HepG2 (cell line): ENCODE results near the gene CD24. TPM values are rescaled to one million over a fixed set of nuclear protein-coding genes. Genes with fewer than 3 reads are reported as not detected.

Source experiments
- ATAC-seq: fragments of 200-7000 bp; cut with Tn5 transposase; 3 replicates; pipeline ENCODE4 v1.9.1; 2020; ENCODE audit warnings: mild to moderate bottlenecking, moderate library complexity
- BruUV-seq: library from RNA; stranded (reverse); fragments of 400-500 nt; replicated peaks from 2 replicates; lab custom pipeline; 2021; lab: Mats Ljungman, UMichigan
- CTCF ChIA-PET: fragments of 300-600 bp; formaldehyde crosslinking; extraction: SDS; loops from one replicate; lab custom pipeline; 2021; ENCODE audit warnings: low total read pairs, inconsistent platforms, low intra/inter-chr PET ratio; lab: Yijun Ruan, JAX
- POLR2A ChIA-PET: fragments of 350-600 bp; sonication (Branson Sonifier 250); formaldehyde crosslinking; loops from one replicate; lab custom pipeline; 2020; ENCODE audit warnings: antibody characterized with exemption, inconsistent platforms; lab: Yijun Ruan, JAX
- DNase-seq: peaks from one replicate; pipeline ENCODE4 v3.0.0-alpha.2; 2015; ENCODE audit warnings: low spot score
- FAIRE-seq: peaks from 3 replicates; lab custom pipeline; 2011; peaks lifted over from hg19 to GRCh38; lab: Jason Lieb, UNC
- H2AFZ ChIP-seq: one replicate; pipeline ENCODE4 v1.6.1; 2011; ENCODE audit warnings: low read length, inconsistent platforms
- H3K27ac ChIP-seq: fragments of 300-600 bp; 3 replicates; pipeline ENCODE4 v1.8.0; 2011; ENCODE audit warnings: mixed run types, mild to moderate bottlenecking, mixed read lengths, low read length, inconsistent platforms; ENCODE audit not compliant: insufficient read depth; ENCODE audit errors: extremely low read length
- H3K27me3 ChIP-seq, 2 experiments: fragments of 200-600 bp in 1 of 2; 2 replicates in 1 of 2; 3 replicates in 1 of 2; pipeline versions ENCODE4 v1.6.0 to v1.8.0; 2011; ENCODE audit warnings: low read length in 2 of 2, mild to moderate bottlenecking in 2 of 2, moderate library complexity in 2 of 2, inconsistent platforms in 1 of 2; ENCODE audit not compliant: insufficient read depth in 2 of 2, control insufficient read depth in 1 of 2
- H3K36me3 ChIP-seq, 2 experiments: fragments of 200-600 bp in 1 of 2; replicated peaks in 1 of 2; 2 replicates in 1 of 2; 3 replicates in 1 of 2; pipeline versions ENCODE4 v1.5.1 to v1.8.0; 2011; ENCODE audit warnings: low read length in 2 of 2, inconsistent platforms in 1 of 2; ENCODE audit not compliant: insufficient read depth in 2 of 2, control insufficient read depth in 1 of 2
- H3K4me1 ChIP-seq: 2 replicates; pipeline ENCODE4 v1.5.1; 2012; ENCODE audit warnings: low read length, inconsistent platforms; ENCODE audit not compliant: insufficient read depth
- H3K4me2 ChIP-seq: 2 replicates; pipeline ENCODE4 v1.6.0; 2011; ENCODE audit warnings: low read depth, low read length, inconsistent platforms
- H3K4me3 ChIP-seq, 3 experiments: fragments of 200-600 bp in 1 of 3; sonication (generic), shearing (Covaris generic) in 1 of 3; replicated peaks in 1 of 3; 2 replicates each; pipeline ENCODE4 v1.5.1; 2011 to 2016; ENCODE audit warnings: low read length in 3 of 3, inconsistent platforms in 2 of 3, low read depth in 2 of 3, mild to moderate bottlenecking in 2 of 3, control low read depth in 1 of 3, mixed read lengths in 1 of 3; ENCODE audit not compliant: insufficient read depth in 1 of 3
- H3K79me2 ChIP-seq: one replicate; pipeline ENCODE4 v1.6.1; 2011; ENCODE audit warnings: low read length, inconsistent platforms; ENCODE audit not compliant: insufficient read depth
- H3K9ac ChIP-seq: 2 replicates; pipeline ENCODE4 v1.6.0; 2011; ENCODE audit warnings: mild to moderate bottlenecking, low read depth, low read length, inconsistent platforms; ENCODE audit not compliant: insufficient read depth
- H3K9me3 ChIP-seq: 2 replicates; pipeline ENCODE4 v1.5.1; 2012; ENCODE audit warnings: mild to moderate bottlenecking, low read length
- H4K20me1 ChIP-seq: 2 replicates; pipeline ENCODE4 v1.6.0; 2011; ENCODE audit warnings: inconsistent platforms, mild to moderate bottlenecking, low read length, moderate library complexity; ENCODE audit not compliant: insufficient read depth
- BORCS8-MEF2B ChIP-seq: sonication (generic); formaldehyde crosslinking; IDR thresholded peaks from 2 replicates; pipeline ENCODE4 v1.8.0; 2022; ENCODE audit warnings: mild to moderate bottlenecking, missing genetic modification reagents
- CHD4 ChIP-seq: fragments of 200-600 bp; sonication (generic); IDR thresholded peaks from 2 replicates; pipeline ENCODE4 v1.7.0; 2017; ENCODE audit warnings: mild to moderate bottlenecking, low read length, borderline replicate concordance
- CREM ChIP-seq, 2 experiments: sonication (generic) in 1 of 2; formaldehyde crosslinking in 1 of 2; IDR thresholded peaks; 2 replicates each; pipeline versions ENCODE4 v1.4.0 to v1.6.1; 2016 to 2020; ENCODE audit warnings: antibody characterized with exemption in 1 of 2, mild to moderate bottlenecking in 1 of 2, missing genetic modification reagents in 1 of 2
- EHMT2 ChIP-seq: fragments of 200-600 bp; sonication (generic); IDR thresholded peaks from 2 replicates; pipeline ENCODE4 v1.7.0; 2017; ENCODE audit warnings: antibody characterized with exemption, low read depth, low read length, borderline replicate concordance
- HNF4A ChIP-seq: sonication (generic); formaldehyde crosslinking; IDR thresholded peaks from 2 replicates; pipeline ENCODE4 v1.4.0; 2020; ENCODE audit warnings: missing genetic modification reagents
- NFE2L1 ChIP-seq: sonication (generic); formaldehyde crosslinking; IDR thresholded peaks from 2 replicates; pipeline ENCODE4 v1.4.0; 2020; ENCODE audit warnings: missing genetic modification reagents, mild to moderate bottlenecking, borderline replicate concordance
- PPARG ChIP-seq: conservative IDR thresholded peaks from 2 replicates; pipeline ENCODE4 v1.6.1; 2016; ENCODE audit warnings: missing biosample characterization, missing genetic modification reagents
- THYN1 ChIP-seq: sonication (generic); formaldehyde crosslinking; IDR thresholded peaks from 2 replicates; pipeline ENCODE4 v1.8.1; 2023; ENCODE audit warnings: low read depth, mild to moderate bottlenecking, moderate library complexity, missing genetic modification reagents, borderline replicate concordance
- ZNF33B ChIP-seq: sonication (generic); formaldehyde crosslinking; IDR thresholded peaks from 2 replicates; pipeline ENCODE4 v1.5.1; 2020; ENCODE audit warnings: mild to moderate bottlenecking, missing genetic modification reagents
- ZNF563 ChIP-seq: sonication (generic); formaldehyde crosslinking; IDR thresholded peaks from 2 replicates; pipeline ENCODE4 v1.8.0; 2022; ENCODE audit warnings: mild to moderate bottlenecking, moderate library complexity, missing genetic modification reagents
- ZNF652 ChIP-seq: IDR thresholded peaks from 2 replicates; pipeline ENCODE4 v1.6.1; 2016; ENCODE audit warnings: low read depth, borderline replicate concordance
- WGBS: methylation state at CpG from one replicate; pipeline ENCODE4 v1.1.6; 2017; ENCODE audit warnings: low lambda C conversion rate; 5-methylcytosine and 5-hydroxymethylcytosine counted together
- in situ Hi-C: cut with HindIII; loops from 2 replicates; pipeline ENCODE4 v1.10.0; 2017; ENCODE audit warnings: low pct_unique_long_range_greater_than_20kb; ENCODE audit not compliant: extremely low pct_ligation_motif_present
- intact Hi-C: fragments of 100-400 bp; cut with micrococcal nuclease; formaldehyde crosslinking; loops from one replicate; pipeline ENCODE4 v1.10.0; 2022; ENCODE audit not compliant: unreplicated experiment
- polyA plus RNA-seq, 8 experiments: library from polyadenylated mRNA; depleted of rRNA in 3 of 8; stranded (reverse) in 7 of 8; unstranded in 1 of 8; fragments of >200 nt; fragmentation: Illumina TruSeq in 4 of 8; extraction: Trizol in 4 of 8; gene quantifications; 2 replicates each; pipeline versions ENCODE4 v1.2.1 to v1.2.3, GENCODE V29; 2011 to 2016; ENCODE audit warnings: low read depth in 4 of 8, missing spikeins in 1 of 8, mixed read lengths in 1 of 8; ENCODE audit not compliant: insufficient read depth in 1 of 8
- total RNA-seq, 5 experiments: library from RNA; depleted of rRNA; stranded (reverse); fragments of >200 nt; fragmentation: Illumina TruSeq; extraction: Trizol; gene quantifications; 2 replicates each; pipeline ENCODE4 v1.2.3, GENCODE V29; 2016; ENCODE audit warnings: low read depth in 1 of 5
- TF ChIP-seq, protein P1 (sequence below): sonication (generic); formaldehyde crosslinking; IDR thresholded peaks from 2 replicates; pipeline ENCODE4 v1.4.0; 2020; ENCODE audit warnings: missing genetic modification reagents, borderline replicate concordance
- TF ChIP-seq, protein P2 (sequence below): sonication (generic); formaldehyde crosslinking; IDR thresholded peaks from 2 replicates; pipeline ENCODE4 v1.5.1; 2020; ENCODE audit warnings: mild to moderate bottlenecking, missing genetic modification reagents, borderline replicate concordance

Gene CD24
- total and polyA plus RNA-seq, 2 of the 13 experiments (the other 11 are each of a cell fraction or from before 2014, with no cell fraction given), result 11.3 to 30.5 TPM

DNA sequence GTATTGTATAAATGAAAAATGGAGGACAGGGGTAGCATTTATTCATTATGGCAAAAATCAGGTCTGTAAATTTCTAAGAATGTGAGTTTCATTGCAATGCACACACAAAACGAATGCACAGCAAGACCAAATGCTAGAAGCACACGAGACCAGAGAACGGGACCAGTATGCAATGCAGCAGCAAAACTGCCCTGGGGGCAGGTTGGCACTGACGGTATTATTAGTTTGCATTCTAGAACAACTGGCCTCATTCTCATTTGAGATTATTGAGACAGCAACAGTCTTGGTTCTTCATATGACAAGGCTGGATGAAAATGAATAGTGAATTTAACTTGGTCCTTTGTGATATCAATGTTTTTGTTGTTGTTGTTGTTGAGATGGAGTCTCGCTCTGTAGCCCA lies 44.5 kb upstream of the CD24 start (continued):
- no peak for TF ChIP-seq THYN1 (CRISPR knock-in tag)
- no peak for TF ChIP-seq CREM (IDR thresholded peaks at IDR 0.05)
- TF ChIP-seq CREM (CRISPR knock-in tag; IDR thresholded peaks at IDR 0.05), result no peak
- no peak for TF ChIP-seq ZNF563
- TF ChIP-seq, protein P1, sequence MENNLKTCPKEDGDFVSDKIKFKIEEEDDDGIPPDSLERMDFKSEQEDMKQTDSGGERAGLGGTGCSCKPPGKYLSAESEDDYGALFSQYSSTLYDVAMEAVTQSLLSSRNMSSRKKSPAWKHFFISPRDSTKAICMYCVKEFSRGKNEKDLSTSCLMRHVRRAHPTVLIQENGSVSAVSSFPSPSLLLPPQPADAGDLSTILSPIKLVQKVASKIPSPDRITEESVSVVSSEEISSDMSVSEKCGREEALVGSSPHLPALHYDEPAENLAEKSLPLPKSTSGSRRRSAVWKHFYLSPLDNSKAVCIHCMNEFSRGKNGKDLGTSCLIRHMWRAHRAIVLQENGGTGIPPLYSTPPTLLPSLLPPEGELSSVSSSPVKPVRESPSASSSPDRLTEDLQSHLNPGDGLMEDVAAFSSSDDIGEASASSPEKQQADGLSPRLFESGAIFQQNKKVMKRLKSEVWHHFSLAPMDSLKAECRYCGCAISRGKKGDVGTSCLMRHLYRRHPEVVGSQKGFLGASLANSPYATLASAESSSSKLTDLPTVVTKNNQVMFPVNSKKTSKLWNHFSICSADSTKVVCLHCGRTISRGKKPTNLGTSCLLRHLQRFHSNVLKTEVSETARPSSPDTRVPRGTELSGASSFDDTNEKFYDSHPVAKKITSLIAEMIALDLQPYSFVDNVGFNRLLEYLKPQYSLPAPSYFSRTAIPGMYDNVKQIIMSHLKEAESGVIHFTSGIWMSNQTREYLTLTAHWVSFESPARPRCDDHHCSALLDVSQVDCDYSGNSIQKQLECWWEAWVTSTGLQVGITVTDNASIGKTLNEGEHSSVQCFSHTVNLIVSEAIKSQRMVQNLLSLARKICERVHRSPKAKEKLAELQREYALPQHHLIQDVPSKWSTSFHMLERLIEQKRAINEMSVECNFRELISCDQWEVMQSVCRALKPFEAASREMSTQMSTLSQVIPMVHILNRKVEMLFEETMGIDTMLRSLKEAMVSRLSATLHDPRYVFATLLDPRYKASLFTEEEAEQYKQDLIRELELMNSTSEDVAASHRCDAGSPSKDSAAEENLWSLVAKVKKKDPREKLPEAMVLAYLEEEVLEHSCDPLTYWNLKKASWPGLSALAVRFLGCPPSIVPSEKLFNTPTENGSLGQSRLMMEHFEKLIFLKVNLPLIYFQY (CRISPR knock-in tag), result no peak
- TF ChIP-seq ZNF33B (CRISPR knock-in tag), result no peak
- no peak for TF ChIP-seq NFE2L1 (CRISPR knock-in tag)
- TF ChIP-seq, all 625 proteins: peak for 0

DNA sequence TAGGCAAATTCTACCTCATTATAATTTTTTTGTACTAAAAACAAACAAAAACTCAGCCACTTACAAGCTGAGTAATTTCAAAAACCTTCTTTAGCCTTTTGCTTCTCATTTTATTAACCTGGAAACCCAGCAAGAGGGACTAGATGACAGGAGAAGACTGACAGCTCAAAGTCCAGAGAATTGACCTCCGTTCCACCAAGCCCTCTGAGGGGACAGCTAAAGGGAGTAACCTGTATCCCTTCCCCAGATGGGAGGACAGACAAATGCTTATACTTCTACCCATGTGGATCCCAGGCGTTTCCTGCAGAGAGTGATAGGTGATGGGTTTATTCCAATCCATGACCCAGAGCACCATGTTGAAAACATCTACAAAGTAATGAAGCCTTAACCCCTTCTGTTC lies 35.0 kb upstream of the CD24 start:
- no peaks in the 10 kb centered on the region for H3K36me3 ChIP-seq
- TF ChIP-seq HNF4A (CRISPR knock-in tag) (peak; percentile 41; the same call in 1 of the 2 replicates), PPARG (CRISPR knock-in tag) (peak; percentile 79), ZNF652 (CRISPR knock-in tag) (0 out of 2 replicates have a peak, but pooled peaks have one; percentile 62), CHD4 (no peak), BORCS8-MEF2B (CRISPR knock-in tag) (no peak), EHMT2 (peak; percentile 57)
- TF ChIP-seq, protein P2, sequence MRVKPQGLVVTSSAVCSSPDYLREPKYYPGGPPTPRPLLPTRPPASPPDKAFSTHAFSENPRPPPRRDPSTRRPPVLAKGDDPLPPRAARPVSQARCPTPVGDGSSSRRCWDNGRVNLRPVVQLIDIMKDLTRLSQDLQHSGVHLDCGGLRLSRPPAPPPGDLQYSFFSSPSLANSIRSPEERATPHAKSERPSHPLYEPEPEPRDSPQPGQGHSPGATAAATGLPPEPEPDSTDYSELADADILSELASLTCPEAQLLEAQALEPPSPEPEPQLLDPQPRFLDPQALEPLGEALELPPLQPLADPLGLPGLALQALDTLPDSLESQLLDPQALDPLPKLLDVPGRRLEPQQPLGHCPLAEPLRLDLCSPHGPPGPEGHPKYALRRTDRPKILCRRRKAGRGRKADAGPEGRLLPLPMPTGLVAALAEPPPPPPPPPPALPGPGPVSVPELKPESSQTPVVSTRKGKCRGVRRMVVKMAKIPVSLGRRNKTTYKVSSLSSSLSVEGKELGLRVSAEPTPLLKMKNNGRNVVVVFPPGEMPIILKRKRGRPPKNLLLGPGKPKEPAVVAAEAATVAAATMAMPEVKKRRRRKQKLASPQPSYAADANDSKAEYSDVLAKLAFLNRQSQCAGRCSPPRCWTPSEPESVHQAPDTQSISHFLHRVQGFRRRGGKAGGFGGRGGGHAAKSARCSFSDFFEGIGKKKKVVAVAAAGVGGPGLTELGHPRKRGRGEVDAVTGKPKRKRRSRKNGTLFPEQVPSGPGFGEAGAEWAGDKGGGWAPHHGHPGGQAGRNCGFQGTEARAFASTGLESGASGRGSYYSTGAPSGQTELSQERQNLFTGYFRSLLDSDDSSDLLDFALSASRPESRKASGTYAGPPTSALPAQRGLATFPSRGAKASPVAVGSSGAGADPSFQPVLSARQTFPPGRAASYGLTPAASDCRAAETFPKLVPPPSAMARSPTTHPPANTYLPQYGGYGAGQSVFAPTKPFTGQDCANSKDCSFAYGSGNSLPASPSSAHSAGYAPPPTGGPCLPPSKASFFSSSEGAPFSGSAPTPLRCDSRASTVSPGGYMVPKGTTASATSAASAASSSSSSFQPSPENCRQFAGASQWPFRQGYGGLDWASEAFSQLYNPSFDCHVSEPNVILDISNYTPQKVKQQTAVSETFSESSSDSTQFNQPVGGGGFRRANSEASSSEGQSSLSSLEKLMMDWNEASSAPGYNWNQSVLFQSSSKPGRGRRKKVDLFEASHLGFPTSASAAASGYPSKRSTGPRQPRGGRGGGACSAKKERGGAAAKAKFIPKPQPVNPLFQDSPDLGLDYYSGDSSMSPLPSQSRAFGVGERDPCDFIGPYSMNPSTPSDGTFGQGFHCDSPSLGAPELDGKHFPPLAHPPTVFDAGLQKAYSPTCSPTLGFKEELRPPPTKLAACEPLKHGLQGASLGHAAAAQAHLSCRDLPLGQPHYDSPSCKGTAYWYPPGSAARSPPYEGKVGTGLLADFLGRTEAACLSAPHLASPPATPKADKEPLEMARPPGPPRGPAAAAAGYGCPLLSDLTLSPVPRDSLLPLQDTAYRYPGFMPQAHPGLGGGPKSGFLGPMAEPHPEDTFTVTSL (CRISPR knock-in tag), result no peak; the same call in 1 of the 2 replicates
- no peaks in the 10 kb centered on the region for H3K79me2 ChIP-seq
- ATAC-seq (peak; percentile 63), FAIRE-seq (peak; percentile 68), DNase-seq (no peak)
- intact Hi-C loops (no loop called here), in situ Hi-C loops (no loop called here)
- no TSS peak for BruUV-seq
- no peak overlapping the region for H3K27ac ChIP-seq
- H3K4me2 ChIP-seq, result peak overlapping the region; percentile 20; the same call in 1 of the 2 replicates
- 0% methylated on average over 2 of the region's 2 CpGs for WGBS
- H3K27me3 ChIP-seq, result no peaks in the 10 kb centered on the region; a peak in 1 of 5 replicates
- H3K9ac ChIP-seq, result no peak overlapping the region
- ChIA-PET POLR2A (no interaction called here), CTCF (no interaction called here)
- peaks cover 11% of the 10 kb centered on the region for H3K4me1 ChIP-seq
- no peaks in the 10 kb centered on the region for H4K20me1 ChIP-seq
- no peak overlapping the region for H3K4me3 ChIP-seq
- no peak overlapping the region for H2AFZ ChIP-seq
- H3K9me3 ChIP-seq, result no peaks in the 10 kb centered on the region
